HG02885 (cell line): ENCODE results near the gene ZNF646.
"Not testable (repeated sequence)": the region's sequence is repeated elsewhere in the genome, so short reads cannot be mapped to it uniquely, and the experiment has no call there.

Experiments used
- ATAC-seq: cut with Tn5 transposase; IDR thresholded peaks from one replicate; pipeline ENCODE4 v1.9.1; 2021; ENCODE audit warnings: mild to moderate bottlenecking; ENCODE audit not compliant: unreplicated experiment, poor library complexity

ZNF646 gene

DNA sequence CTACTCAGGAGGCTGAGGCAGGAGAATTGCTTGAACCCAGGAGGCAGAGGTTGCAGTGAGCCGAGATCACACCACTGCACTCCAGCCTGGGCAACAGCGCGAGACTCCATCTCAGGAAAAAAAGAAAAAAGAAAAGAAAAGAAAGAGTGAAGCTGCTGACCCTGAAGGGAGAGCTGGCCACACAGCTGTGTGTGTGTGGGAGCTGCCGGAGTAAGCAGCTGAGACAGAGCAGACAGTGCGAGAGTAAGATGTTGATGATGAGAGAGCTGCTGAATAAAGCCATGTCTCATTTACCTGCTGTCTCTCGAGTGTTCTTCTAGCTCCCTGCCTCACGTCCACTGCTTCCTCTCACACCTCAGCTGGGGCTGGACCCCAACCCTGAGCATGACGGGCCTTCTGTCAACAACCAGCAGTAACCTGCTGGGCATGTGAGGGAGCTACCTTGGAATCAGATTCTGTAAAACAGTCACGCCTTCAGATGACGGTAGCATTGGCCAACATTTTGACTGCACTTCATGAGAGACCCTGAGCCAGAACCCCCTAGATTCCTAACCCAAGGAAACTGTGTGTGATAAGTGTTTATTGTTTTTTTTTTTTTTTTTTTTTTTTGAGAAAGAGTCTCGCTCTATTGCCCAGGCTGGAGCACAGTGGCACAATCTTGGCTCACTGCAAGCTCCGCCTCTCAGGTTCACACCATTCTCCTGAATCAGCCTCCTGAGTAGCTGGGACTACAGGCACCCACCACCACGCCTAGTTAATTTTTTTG lies 26.8 kb downstream of the ZNF646 start:
- not testable (repeated sequence) for ATAC-seq

DNA sequence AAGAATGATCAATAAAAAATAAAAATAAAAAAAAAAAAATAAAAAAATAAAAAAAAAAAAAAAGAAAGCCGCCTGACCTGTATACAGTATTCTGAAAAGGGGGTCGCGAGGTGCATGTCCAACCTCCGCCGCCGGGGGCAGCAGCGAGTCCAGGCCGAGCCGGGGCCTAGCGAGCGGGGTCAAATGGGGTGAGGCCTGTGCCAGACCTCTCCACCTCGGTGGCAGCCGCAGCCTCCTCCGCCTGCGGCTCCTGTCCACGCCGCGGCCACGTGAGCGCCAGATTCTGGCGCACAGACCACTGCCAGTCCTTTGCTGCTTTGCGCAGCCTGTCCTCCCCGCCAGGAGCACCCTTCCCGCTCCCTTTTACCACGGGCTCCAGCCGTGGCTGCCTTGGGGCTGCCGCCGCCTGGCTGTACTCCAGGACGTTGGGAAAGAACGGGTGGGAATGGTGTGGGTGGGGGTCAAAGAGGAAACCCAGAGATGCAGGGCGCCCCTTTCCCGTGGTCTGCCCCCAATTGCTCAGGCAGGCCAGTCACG lies 31.5 kb downstream of the ZNF646 start:
- ATAC-seq: no peak

DNA sequence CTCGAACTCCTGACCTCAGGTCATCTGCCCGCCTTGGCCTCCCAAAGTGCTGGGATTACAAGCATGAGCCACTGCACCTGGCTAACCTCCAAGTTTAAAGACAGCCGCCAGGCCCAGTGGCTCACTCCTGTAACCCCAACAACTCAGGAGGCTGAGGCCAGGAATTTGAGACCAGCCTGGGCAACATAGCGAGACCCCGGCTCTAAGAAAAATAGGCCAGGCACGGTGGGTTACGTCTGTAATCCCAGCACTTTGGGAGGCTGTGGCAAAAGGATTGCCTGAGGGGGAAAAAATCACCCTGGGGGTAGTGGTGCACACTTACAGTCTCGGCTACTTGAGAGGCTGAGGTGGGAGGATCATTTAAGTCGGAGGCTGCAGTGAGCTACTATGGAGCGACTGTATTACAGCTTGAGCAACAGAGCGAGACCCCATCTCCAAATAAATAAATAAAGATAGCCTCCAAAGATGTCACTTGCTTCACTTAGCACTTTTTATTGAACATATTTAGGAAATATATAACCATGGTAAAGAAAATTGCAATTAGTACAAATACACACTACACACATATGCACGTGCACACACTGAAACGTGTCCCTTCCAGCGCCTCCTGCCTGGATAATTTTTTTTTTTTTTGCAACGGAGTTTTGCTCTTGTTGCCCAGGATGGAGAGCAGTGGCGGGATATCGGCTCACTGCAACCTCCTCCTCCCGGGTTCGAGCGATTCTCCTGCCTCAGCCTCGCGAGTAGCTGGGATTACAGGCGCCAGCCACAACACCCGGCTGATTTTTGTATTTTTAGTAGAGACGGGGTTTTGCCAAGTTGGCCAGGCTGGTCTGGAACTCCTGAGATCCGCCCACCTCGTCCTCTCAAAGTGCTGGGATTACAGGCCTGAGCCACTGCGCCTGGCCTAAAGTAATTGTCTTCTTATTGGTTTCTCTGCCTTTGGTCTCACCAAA lies 32.6 kb downstream of the ZNF646 start:
- ATAC-seq: no peak

DNA sequence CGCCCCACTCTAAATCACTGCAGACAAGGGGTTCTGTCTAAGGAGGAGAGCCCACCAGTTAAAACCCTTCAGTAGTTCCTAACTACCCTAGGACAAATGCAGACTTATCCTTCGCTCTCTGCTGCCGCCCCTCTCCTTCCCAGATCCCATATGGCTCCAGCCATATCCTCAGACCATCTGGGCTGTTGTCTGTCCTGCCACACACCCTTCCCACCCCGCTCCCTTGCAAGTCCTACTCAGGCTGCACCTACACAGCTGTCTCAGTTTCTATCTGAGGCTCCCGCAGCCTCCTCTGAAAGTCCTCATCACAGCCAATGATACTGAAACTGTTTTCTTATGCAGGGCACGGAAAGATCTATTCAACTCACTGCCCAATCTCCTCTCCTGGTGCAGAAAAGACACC lies 33.2 kb downstream of the ZNF646 start:
- ATAC-seq: peak; percentile 53

DNA sequence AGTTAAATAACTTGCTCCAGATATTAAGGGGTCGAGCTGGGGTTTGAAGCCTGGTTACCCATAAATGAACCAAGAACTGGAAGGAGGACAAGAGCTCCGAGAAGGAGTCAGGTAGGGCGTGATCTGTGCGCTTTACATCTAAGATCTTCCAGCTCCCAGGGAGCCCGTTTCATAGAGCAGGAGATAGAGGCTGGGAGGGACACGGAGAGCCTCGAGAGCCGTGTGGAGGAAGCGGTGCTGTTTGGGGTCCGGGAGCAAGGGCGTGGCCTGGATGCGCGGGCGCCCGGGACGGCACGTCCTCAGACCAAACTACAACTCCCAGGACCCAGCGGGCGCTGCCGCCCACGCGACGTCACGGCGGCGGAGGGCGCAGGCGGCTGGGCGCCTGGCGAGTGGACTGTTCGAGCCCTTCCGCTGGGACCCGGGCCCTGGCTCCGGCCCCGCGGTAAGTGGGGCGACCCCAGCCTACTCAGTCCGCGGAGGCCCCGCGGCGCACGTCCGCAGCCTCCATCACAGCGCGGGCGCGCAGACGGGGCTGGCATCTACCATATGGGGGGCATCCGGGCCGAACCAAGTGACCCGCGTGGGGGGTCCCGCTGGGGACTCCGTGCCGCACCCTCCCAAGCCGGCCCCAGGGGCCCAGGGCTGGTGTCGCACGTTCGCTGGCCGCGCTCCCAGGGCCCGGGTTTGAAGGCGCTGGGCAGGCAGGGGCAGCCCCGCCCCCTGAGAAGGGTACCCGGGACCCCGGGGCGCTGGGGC lies 34.0 kb downstream of the ZNF646 start, which contains the start of gene BCKDK:
BCKDK (plus strand) TSS at position 352 of the 759 bp plus-strand sequence. CDS start 838 bp downstream, outside the sequence.
- ATAC-seq: peak; percentile 85

DNA sequence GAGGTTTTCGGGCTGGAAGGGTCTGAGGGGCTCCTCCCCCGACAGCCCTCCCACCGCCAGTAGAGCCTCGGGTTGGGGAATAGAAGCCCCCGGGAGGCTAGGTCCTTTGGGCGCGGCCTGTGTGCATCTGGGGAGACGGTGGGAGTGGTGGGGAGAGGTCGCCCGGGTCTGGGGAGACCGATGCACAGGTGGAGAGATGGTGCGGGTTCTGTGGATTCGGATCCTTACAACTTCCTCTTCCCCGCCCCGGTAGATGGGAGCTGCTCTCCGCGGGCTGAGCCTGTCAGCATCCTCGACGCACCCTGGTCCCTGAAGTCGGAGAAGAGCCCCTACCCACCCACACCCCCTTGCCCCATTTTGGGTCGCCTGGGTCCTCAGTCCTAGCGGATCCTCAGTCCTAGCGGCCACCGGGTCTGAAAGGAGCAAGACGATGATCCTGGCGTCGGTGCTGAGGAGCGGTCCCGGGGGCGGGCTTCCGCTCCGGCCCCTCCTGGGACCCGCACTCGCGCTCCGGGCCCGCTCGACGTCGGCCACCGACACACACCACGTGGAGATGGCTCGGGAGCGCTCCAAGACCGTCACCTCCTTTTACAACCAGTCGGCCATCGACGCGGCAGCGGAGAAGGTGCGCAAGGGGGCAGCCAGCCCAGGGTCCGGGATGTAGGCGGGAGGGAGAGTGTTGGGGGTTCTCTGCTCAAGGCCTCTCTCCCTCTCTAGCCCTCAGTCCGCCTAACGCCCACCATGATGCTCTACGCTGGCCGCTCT lies 34.8 kb downstream of the ZNF646 start:
- ATAC-seq: no peak

DNA sequence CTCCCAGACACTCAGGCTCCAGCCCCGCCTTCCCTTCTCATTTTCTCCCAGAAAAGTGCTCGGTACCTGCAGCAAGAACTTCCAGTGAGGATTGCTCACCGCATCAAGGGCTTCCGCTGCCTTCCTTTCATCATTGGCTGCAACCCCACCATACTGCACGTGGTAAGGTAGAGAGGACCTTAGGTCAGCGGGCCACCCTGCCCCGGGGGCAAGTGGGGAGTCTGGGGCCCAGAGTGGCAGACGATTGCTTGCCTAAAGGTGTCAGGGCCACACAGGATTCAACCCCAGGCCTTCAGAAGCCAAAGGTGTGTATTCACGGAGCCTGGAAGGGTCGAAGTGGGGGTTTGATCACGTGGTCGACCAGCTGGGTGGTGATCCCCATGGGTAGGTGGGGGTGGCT lies 35.4 kb downstream of the ZNF646 start:
- ATAC-seq: no peak

DNA sequence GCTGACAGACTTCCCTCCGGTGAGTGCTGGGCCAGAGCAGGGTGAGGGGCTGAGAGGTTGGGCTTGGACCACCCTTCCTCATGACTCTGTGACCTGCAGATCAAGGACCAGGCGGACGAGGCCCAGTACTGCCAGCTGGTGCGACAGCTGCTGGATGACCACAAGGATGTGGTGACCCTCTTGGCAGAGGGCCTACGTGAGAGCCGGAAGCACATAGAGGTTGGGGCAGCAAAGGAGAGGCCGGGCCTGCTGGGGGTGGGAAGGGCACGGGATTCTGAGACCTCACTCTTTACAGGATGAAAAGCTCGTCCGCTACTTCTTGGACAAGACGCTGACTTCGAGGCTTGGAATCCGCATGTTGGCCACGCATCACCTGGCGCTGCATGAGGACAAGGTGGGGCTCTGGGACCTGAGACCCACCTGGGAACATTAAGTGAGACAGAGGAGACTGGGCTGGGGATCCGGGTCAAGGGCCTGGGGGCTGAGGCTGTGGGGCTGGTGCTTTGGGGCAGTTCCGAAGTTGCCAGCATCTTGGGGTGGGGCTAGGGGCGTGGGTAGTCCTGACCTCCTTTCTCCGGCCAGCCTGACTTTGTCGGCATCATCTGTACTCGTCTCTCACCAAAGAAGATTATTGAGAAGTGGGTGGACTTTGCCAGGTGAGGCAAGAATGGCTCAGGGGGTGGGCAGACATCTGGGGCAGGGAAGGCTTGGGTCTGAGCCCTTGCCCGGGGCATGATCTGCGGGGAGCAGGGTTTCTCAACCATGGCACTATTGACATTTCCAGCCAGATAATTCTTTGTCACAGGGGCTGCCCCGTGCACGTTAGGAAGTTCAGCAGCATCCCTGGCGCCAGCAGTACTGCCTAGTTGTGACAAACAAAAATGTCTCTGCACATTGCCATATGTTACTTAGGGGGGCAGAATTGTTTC lies 36.1 kb downstream of the ZNF646 start:
- no peak for ATAC-seq

DNA sequence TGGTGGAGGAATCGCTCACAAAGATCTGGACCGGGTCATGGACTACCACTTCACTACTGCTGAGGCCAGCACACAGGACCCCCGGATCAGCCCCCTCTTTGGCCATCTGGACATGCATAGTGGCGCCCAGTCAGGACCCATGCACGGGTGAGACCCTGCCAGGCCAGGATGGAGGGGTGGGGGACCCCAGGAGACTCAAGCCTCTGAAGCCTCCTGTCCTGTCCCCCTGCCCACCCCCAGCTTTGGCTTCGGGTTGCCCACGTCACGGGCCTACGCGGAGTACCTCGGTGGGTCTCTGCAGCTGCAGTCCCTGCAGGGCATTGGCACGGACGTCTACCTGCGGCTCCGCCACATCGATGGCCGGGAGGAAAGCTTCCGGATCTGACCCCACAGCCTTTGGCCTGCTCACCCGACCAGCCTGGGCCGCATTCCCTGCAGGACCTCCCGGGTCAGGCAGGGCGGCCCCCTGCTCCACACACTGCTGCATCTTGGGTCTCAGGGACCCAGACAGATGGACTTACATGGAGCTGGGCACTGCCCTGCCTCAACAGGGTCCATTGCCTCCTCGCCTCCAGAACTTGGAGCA lies 37.8 kb downstream of the ZNF646 start:
- ATAC-seq: no peak

DNA sequence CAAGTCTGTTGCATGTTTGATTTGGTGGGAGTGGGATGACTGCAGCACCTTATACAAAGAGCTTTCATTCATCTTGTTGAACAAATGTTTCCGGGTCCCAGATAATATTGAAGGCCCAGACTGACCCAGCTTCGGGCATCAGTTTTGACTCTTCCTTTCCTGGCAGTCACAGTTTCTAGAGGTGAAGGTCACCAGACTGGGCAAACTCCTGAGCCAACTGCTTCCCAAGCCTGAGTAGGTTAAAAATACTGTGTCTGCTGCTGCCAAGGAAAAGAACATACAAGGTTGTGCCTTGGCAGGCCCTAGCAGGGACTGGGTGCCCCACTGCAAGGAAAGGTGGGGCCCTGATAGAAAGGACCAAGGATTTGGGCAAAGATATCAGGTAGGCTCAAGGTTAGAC lies 38.5 kb downstream of the ZNF646 start:
- ATAC-seq: no peak

DNA sequence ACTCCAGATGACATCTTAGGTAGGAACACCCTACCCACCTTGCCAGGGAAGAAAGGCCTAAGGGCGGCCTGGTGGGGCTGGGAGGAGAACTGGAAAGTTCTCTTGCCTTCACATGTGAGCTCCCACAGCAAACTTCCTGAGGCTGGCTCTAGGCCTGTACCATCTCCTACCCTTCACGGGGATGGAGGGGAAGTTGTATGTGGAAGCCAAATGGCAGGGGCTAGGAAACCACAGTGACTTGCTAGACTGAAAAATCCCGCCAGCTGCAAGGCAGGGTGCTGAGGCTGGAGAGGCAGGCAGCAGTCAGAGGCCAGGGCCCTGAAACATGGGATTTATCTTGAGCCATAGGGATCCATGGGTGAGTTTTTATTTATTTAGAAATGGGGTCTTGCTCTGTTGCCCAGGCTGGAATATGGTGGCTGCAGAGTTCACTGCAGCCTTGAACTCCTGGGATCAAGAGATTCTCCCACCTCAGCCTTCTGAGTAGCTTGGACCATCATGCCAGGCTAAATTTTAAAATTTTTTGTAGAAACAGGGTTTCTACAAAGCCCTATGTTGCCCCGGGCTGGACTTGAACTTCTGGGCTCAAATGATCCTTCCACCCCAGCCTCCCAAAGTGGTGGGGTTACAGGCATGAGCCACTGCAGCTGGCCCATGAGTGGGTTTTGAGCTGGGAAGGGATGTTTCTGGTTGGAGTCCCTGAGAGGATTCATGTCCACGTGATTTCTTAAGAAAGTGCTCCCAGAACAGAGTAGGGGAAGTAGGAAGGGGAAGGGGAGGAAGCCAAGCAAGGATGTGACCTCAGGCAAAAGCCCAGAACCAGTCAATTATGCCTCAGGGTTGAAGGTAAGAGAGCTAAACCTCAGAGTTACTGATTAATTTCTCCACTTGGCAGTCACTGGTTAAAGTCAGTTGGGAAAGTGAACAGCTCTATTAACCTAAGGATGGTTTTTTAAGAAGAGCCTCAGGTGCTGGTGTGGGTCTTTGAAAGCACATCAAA lies 39.2 kb downstream of the ZNF646 start:
- ATAC-seq: no peak

DNA sequence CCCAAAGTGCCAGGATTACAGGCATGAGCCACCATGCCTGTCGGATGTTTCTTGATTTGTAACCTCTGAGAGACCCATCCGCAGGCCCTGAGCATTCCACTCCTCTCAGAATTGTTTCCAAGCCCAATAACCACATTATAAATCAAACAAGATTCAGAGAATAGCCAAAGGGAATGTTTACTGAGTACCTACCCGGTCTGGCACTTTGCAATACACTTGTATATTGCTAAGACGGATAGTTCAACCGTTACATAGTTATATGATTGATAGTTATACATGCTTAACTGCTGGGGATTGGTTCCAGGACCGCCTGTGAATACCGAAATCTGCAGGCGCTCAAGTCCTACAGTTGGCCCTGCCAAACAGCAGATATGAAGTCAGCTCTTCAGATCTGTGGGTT lies 40.2 kb downstream of the ZNF646 start:
- no peak for ATAC-seq

DNA sequence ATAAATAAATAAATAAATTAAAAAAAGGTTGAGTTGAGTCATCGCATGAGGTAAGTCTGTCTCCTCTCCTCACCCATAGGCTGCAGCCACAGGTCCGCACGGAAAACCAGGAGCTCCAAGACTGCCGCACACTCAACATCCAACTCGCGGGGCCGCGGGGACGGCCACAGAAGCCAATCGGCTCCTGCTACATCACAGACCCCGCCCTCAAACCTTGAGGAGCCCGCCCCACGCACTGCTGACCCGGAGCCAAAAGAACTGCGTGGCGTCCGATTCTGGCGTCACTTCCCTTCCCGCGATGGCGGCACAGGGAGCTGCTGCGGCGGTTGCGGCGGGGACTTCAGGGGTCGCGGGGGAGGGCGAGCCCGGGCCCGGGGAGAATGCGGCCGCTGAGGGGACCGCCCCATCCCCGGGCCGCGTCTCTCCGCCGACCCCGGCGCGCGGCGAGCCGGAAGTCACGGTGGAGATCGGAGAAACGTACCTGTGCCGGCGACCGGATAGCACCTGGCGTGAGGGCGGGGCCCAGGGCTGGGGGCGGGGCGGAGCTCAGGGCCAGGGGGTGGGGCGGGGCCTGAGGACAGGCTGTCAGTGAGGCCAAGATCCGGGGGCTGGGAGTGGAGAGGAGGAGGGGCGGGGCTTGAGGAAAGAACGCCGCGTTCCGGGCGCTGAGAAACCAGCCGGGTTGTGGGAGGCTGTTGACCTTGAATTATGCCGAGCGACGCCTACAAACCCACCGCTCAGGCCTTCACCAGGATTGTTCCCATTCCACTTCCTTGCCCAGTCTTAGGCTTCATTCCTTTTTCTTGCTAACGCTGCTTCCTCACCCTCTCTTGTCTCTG lies 43.4 kb downstream of the ZNF646 start, which contains the start of gene KAT8:
KAT8 (plus strand) TSS at position 281 of the 839 bp plus-strand sequence; CDS start at position 299, 18 bp downstream.
- peak; percentile 89 for ATAC-seq

DNA sequence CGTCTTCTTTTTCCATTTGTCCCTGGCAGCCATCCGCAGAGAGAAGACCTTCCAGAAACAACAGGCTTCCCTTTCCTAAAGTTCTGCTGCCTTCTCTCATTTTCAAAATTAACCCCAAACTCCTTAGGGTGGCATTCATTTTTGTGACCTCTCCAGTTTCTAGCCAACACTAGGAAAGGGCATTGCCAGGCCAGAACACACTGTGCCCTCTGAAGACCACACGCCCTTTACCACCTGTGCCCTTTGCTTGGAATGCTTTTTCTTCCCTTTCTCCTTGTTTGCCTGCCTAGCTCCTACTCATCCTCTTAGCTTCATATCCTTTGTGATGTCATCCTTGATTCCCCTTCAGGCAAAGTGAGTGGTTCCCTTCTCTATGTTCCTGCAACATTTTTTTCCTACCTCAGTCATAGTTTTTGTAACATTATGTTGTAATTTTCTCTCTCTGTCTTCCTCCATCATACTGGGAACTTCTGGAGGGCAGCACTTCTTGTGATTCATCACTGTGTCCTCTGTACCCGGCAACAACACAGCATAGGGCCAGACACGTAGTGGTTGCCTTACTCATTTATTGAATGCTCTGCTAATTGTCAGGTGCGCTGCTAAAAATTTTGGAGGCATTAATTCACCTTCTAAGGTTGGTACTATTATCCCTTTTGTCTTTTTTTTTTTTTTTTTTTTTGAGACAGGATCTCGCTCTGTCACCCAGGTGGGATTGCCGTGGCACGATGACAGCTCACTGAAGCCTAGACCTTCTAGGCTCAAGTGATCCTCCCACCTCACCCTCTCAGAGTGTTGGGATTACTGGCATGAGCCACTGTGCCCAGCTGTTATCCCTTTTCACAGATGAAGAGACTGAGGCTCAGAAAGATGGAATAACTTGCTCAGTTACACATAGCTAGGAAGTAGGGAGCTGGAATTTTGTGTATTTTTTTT lies 44.3 kb downstream of the ZNF646 start:
- no peak for ATAC-seq

DNA sequence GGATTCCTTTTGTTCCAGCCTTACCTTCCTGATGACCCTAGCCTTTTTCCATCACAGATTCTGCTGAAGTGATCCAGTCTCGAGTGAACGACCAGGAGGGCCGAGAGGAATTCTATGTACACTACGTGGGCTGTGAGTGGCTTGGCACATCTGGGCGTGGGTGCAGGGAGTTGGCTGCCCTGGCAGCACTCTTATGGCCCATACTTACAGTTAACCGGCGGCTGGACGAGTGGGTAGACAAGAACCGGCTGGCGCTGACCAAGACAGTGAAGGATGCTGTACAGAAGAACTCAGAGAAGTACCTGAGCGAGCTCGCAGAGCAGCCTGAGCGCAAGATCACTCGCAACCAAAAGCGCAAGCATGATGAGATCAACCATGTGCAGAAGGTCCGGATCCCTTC lies 45.9 kb downstream of the ZNF646 start:
- no peak for ATAC-seq
